Islet precursor cell (in vitro differentiated cells): ENCODE measurements around the gene TTI1.
"Not testable (repeated sequence)": the region's sequence is repeated elsewhere in the genome, so short reads cannot be mapped to it uniquely, and the experiment has no call there.

Source experiments
- DNase-seq: peaks from one replicate; pipeline ENCODE4 v3.0.0-alpha.2; 2018

Gene TTI1

DNA sequence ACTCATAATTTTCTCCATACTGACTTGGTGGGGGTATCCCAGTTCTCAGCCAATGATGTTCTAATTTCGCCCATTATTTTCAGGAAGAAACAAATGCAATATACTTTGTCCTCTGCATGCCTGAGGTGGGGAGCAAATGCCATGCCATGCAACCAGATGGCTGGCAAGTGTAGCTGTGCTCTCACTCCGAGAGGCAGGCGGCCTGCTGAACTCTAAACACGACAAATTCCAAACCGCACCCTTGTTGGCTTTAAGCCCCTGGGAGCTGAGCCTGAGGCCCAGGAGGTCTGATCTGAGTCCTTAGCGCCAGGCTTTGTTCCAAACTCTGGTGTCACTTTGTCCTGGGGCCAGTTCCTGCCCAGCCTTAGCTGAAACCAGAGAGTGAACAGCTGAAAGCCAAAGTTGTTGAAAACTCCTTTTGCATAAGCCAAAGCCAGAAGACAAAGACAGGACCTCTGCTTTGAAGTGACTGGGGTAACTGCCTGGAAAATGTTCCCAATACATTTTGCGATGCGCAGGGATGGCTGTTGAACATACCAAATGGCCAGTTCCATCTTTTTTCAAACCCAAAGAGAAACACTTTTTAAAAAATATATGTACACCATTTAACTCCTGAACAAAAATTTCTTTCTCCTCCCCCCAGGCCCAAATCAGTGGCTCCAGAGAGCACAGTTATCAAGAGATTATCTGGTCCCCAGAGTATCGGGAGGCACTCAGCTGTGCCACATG, 46.2 kb downstream of the TTI1 start:
- DNase-seq = peak; percentile 58

DNA sequence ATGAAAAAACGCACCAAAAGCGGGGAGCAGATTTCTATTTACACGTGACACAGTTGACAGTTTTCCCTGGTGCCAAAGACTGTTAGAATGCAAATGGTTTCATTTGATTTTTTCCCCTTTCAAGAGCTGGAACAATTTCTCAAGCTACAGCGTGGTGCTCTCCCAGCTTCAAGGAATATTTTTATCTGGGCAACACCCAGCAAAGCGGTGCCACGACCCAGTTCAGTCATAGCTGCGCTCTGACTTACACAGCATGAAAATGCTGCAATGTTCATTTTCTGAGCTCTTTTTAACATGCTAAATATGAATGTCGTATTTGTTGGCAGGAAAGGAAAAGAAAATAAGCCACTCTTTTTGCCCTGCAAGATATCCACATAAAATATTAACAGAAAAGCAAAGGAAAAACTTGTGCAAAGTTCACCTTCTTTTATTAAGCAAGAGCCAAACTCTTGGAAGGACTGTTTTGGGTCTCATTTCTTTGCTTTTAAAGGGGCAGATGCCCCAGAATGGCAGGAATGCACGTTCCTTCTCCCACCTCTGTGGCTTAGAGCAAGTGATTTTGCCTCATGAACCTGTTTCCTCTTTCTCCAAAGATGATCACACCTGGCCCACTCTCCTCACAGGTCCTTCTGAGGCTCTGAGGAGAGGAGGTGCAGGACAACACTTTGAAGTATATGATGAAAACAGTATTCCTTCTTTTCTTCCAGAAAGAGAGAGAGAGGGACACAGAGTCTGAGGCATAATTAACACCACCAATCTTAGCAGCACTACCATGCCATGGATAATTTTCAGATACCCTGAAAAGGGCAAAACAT, 47.0 kb downstream of the TTI1 start:
- DNase-seq = peak; percentile 19

DNA sequence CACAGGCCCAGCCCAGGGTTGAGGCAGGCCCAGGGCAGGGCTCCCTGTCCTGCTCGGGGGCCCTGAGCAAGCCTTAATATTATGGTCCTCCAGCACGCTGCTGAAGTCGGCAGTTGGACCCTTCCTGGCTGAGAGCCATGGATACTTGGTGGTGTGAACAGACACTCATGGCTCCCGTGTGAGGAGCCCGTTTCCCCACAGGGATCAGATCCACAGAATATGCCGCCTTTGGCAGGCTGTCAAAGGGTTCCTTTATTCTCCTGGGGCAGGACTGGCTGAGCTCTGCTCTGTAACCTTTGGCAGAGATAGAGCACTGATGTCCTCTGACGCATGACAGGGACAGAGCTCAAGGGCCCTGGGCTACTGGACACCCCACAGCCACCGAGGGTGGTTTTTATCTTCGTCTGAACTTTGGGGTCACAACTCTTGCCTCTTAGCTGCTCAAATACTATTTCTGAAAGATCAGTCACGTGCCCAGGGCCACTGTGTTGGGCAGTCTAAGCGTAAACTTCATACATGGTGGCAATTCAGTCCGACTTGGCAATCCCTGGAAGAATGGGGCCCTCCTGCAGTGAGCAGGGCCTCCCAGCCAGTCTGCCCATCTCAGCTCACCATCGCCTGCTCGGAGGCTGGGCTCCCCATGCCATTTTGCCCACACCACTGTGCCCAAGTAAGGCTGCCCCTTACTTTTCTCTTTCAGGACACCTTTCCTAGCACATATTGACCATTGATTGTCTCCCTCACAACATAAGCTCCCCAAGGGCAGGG, 49.1 kb downstream of the TTI1 start:
- peak; percentile 39 for DNase-seq

DNA sequence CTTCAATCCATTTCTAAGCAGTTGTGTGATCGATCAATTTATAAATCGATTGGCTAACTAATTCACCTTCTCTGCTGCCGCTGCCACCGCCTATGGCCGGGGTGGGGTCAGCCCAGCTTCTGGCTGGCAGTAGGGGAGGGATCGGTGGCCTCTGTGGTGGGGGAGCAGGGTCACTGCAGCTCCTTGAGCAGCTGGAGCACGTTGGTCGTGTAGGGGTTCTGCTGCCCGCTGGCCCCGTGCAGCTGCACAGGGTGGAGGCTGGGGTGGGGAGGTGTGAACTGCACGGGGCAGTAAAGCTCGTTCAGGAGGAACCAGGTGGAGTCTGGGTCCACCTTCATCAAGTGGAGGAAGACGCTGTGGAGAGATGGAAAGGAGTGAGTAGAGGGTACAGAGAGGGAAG, 50.0 kb downstream of the TTI1 start:
- DNase-seq = peak; percentile 41

DNA sequence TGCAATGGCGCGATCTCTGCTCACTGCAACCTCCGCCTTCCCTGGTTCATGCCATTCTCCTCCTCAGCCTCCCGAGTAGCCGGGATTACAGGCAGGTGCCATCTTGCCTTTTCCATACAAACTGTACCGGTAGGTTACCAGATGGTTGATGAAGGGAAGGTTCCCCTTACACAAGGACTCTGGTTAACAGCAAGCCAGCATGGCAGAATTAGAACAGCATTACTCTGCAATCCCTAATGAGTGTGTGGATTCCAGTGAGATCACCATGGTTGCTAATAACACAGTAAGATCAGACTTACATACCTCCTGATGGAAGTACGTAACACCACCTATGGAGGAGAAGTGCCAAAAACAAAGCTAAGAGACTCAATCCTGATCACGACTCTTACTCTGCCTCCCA, 51.7 kb downstream of the TTI1 start:
- peak; percentile 37 for DNase-seq

DNA sequence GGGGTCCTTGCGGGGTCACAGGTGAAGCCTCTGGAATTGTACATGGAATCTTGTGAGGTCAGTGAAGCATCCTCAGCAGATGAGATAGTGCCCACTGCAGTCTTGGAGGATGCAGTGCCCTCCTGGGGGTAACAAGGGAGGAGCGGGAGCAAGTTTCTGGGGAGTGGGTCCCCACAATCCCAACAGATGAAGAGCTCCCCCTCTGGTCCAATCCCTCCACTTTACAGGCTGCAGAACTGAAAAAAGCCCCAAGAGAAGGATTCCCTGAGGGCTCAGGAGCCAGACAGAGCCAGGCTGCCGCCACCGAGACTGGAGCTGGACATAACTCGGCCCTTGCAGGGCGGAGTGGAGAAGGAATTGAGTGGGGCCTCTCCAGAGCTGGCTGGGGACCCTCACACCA, 52.4 kb downstream of the TTI1 start:
- DNase-seq = peak; percentile 28

DNA sequence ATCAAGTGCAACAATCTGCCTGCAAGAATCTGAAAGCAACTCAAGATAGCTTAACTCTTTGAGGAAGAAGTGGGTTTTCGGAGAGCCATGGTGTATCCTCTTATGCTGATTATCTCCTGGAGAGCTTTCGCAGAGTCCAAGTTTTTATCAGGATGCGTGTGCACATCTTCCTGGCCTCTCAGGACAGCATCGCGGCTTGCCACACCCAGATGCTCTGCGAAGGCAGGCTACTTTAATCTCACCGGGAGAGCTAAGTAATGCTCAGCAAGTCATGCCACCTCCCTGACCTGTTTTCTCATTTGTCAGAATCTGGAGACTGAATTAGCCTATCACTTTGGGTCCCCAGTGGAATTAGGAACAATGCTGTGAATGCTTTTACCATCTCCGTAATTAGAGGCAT, 52.9 kb downstream of the TTI1 start:
- peak; percentile 36 for DNase-seq

DNA sequence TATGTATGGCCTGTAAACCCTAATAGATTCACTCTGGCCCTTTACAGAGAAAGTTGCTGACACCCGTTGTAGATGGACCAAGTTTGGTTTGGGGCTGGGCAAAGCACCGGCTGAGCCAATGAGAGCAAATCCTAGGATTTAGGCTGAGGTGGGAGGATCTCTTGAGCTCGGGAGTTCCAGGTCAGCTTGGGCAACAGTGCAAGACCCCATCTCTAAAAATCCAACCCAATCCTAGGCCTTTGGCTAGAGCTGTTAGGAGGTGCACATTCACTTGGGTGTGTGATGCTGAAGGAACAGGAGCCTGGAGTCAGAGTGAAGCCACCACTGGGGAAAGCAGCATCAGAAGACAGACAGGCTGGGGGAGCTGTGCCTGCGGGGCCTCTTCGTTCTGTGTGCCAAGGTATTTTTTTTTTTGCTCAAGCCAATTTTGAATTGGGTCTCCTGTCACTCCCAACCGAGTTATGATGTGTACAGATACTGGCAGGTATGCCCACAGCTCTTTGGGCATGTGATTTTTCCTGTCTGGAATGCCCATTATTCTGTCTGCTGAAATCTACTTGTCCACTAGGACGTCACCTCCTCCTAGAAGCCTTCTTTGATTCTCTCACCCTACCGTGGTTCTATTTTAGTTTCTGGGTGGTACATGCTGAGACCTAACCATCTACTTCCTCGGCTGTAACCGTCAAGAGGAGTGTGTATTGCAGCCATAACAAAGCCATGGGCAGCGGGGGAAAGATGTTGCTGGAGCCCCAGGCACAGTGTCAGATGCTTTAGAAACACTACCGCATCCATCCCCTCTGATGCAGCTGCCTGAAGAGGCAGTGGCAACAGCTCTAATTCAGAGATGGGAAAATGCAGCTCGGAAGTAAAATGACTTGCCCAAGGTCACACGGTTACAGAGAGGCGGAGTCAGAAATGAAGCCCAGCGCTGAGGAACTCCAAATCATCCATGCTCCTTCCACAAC, 54.0 kb downstream of the TTI1 start:
- DNase-seq = peak; percentile 20

DNA sequence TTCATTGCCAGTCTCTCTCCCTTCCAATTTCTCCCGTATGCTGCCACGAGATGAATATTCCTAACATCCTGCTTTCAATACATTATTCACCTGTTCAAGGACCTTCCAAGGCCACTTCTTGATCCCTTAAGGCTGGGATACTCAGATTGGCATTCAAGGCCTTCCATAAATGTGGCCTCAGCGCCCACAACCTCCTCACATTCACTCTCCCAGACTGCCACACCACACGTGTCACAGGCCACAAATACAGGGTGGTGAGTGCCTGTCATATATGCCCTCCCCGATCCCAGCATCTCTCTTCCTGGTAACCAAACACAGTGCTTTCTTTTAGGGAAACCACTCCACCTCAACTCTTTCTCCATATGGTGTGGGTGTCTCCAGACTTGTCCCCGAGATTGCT, 55.5 kb downstream of the TTI1 start:
- peak; percentile 40 for DNase-seq

DNA sequence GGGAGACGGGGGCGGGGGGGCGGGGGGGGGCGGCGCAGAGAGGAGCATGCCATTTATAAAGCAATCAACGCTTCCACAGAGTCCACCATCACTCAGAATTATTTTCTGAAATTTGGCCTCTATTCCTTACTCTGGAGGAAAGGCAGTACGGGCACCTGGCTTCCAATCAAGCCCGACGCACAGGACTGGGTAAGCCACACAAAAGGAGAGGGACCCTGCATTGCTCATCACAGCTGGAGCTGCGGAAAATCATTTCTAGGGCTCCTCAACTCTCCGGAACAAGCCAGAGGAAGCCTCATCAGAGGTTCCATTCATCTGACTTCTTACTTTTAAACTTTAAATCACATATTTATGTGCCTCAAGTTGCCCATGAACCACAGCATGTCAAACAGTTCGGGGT, 55.9 kb downstream of the TTI1 start:
- peak; percentile 15 for DNase-seq

DNA sequence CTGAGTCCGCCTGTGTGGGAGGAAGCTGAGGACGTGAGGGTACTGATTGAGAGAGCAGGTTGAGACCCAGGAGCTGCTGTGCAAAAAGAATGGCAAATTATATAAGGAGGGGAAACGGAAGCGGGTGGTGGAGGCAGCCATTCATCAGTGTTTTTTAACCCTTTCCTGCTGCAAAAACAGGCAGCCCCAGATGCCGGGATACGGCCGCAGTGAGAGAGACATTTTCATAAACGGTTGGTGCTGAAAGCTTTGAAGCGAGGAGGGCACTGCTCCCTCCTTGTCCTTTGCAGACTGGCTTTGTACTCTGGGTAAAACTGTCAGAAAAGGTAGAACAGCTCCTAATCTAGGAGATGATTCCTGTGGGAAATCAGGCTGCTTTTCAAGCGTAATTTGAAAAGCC, 56.4 kb downstream of the TTI1 start:
- DNase-seq = peak; percentile 33

DNA sequence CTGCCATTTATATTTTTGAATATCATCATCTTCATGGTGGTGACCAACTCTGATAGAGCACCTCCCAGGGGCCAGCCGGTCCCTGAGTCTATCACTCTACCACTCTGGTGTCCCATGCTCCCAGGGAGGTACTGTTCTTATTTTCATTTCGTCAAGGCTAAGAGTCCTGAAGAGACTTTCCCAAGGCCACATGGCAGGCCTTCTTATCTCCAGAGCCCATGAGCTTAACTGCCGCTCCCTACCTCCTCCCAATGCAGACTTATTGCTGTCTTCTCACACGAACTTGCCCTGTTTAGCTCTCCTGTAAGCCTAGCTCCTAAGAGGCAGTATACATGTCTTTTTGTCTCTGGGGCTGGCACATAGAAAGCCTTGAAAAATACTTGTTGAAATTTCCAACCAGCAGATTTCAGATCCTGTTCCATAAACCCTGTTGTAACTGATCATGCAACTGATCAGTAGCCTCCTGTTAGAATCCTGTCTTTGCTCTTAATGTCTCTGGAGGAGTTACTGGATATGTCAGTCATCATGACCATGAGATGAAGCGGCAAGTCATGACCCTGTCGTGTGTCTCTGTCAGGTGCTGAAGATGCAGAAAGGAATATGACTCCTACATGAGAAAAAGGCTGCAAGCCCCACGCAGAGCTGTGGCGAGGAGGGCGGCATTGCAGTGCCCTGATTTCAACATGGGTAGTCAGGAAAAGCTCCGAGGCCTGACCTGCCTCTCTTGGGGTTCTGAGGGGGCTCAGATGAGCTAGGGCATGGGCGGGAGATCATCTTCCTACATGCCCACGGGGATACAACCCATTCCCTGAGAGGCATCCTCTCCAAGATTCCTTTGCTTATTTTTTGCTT, 60.0 kb downstream of the TTI1 start:
- peak; percentile 35 for DNase-seq

DNA sequence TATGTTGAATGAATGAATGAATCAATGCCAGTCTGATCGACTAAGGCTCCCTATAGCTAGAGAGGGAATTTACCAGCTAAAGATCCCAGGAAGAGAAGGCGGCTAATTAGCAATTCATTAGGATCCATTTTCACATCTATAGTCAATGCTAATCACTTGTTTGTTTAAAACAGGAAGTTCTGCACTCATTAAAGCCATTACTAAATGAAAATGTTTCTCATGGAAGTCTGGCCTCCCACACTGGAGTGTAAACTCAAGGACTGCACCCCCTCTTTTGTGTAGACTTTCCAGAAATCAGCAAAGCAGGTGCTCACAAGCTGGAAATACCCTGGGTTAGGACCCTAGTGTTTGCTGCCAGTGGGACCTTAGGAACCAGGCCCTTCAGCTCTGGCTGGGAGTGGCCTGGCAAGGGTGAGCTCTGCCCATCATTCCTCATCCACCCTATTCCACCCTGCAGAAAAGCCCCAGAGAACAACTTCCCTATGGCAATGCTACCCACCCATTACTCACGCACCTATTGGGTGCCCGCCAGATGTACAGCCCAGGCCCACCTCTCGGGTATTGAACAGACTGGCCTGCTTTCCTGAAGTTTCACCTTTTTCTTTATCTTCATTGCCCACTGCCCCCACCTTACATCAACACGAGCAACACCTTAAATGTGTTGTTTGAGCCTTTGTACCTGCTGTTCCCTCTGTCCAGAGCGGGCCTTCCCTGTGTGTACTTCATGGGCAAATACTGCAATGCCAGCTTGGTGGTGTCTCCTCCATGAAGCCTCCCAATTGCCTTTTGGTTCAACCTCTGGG, 60.8 kb downstream of the TTI1 start:
- DNase-seq = peak; percentile 20

DNA sequence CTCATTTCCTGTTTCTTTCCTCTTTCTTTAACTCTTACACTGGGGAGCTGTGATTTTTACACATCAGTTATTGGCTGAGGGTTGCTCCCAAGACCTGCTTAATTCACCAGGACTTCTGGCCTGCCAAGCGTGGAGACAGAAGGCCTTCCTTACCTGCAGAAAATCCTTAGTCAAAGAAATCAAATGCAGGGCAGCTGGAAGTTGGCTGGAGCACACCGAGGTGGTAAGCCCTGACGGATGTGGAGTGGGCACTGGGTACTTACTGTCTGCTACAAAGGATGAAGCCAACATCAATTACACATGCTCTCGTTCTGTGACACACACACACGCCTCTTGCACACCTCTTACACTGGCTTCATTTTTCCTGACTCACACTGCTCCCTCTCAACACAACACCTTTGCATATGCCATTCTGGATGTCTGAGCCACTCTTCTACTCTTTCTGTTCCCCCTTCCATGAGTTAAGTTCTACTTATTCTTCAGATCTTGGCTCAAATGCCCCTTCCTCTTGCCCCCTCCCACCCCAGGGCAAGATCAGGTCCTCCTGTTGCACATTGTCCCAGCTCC, 61.6 kb downstream of the TTI1 start:
- DNase-seq = peak; percentile 16

DNA sequence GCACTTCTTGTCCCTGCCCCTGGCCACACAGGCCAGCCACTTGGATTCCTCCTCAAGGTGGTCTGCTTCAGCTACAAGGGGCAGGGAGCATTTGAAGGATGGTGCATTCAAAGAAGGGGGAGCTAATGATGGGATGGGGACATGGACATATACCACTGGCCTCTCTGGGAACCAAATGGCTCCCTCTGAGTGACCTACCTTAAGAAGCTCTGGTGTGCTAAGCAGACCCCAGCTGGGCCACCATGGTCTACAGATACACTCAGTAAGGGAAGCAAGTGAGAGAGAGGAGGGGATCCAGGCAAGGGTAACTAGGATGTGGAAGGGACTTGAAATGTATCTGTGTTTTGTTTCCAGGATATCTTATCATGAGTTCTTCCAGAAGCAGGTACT, 62.4 kb downstream of the TTI1 start:
- DNase-seq = peak; percentile 28

DNA sequence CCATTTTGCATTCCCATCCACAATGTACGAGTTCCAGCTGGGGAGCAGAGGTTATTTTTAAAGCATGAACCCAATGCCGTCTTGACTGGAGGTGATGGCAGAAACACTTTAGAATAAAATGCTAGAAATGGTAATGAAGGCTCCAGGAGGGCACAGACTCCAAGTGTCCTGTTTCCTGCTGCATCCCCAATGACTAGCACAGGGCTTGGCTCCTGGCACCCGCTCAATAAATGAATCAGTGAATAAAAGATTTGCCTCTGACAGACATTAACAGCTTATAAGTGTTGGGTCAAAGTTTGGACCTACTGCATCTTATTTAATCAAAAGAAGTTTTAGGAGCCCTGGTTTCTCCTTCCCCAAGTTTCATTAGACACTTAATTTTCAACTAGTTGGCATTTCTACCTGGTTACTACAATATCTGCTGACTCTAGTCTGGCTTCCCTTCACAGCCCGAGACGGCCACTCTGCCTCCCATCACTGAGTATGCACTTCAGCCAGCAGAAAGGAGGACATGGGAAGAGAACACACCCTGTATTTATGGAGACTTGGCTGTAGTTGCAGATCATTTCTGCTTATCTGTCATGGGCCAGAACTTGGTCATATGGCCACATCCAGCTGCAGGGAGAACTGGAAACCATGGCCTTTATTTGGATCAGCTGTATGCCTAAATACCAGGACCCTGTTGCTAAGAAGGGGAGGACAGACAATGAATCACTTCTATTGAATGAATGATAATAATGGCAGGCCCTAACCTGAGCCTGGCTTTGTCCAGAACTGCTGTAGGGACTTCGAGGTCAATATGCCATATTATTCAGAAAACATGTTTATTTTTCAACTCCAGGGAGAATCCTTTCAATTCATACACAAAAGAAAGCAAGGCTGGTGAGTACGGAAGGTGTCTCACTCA, 63.1 kb downstream of the TTI1 start:
- DNase-seq = peak; percentile 17

DNA sequence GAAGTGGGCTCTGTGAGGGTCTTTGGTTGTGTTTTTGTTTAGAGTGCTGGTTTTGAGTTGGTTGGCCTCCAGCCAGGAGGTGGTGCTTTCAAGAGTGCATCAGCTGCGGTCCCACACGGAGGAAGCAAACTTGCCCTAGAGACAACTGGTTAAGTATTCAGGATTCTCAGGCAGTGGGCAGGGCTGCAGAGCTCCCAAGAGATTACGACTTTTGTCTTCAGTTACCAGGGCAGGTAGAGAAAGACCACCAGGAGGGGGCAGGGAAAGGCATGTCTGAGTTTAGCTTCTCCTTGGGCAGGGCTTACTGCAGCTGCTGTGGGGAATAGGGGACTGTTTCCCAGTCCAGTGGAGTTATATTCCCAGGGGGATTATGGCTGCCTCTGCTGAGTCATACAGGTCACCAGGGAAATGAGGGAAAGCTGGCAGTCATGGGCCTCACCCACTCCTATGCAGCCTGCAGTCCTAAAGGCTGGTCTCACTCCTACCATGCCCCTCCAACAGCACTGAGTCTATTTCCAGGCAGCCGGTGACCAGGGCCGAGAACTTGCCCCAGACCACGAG, 64.3 kb downstream of the TTI1 start:
- DNase-seq = peak; percentile 46

DNA sequence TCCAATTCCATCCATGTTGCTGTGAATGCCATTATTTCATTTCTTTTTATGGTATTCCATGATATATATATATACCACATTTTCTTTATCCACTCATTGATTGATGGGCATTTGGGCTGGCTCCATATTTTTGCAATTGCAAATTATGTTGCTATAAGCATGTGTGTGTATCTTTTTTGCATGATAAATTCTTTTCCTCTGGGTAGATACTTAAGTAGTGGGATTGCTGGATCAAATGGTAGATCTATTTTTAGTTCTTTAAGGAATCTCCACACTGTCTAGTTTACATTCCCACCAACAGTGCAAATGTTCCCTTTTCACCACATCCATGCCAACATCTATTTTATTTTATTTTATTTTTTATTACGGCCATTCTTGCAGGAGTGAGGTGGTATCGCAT, 69.8 kb downstream of the TTI1 start:
- DNase-seq = not testable (repeated sequence)

DNA sequence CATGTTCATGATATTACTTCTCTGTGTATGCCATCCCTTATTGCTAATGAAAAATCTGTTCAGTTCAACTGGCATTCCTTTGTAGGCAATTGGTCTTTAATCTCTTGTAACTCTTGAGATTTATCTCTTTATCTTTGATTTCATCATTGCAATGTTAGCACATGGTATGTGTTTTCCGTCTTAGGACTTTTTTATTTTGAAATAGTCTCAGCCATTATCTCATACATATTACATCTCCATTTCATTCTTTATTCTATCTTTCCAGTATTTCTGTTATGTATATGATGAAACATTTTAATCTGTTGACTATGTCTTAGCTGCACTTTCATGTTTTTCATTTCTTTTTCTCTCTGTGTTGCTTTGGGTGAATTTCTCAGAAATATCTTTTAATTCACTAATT, 72.2 kb downstream of the TTI1 start:
- no peak for DNase-seq
